ENCODE measurements around the gene CDC42BPB.

- TF ChIP-seq, protein P1, sequence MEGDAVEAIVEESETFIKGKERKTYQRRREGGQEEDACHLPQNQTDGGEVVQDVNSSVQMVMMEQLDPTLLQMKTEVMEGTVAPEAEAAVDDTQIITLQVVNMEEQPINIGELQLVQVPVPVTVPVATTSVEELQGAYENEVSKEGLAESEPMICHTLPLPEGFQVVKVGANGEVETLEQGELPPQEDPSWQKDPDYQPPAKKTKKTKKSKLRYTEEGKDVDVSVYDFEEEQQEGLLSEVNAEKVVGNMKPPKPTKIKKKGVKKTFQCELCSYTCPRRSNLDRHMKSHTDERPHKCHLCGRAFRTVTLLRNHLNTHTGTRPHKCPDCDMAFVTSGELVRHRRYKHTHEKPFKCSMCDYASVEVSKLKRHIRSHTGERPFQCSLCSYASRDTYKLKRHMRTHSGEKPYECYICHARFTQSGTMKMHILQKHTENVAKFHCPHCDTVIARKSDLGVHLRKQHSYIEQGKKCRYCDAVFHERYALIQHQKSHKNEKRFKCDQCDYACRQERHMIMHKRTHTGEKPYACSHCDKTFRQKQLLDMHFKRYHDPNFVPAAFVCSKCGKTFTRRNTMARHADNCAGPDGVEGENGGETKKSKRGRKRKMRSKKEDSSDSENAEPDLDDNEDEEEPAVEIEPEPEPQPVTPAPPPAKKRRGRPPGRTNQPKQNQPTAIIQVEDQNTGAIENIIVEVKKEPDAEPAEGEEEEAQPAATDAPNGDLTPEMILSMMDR (IDR thresholded peaks at IDR 0.05; ENCODE audit: borderline replicate concordance, extremely low read depth, low read length, poor library complexity, severe bottlenecking): no peak
- no peak for TF ChIP-seq EZH2 (IDR thresholded peaks at IDR 0.05; ENCODE audit: borderline replicate concordance, low read depth, low read length, severe bottlenecking)
Observed at GRCh38 chr14:103099081-103099732, 41.9 kb upstream of the CDC42BPB start.

Measured in DND-41 (cell line).